ENCODE data around the gene ANO10. TPM values are rescaled to one million over a fixed set of nuclear protein-coding genes. Genes with fewer than 3 reads are reported as not detected.

ANO10 gene
- total RNA-seq, 1 experiment from 2014 or later = 26.6 TPM

DNA sequence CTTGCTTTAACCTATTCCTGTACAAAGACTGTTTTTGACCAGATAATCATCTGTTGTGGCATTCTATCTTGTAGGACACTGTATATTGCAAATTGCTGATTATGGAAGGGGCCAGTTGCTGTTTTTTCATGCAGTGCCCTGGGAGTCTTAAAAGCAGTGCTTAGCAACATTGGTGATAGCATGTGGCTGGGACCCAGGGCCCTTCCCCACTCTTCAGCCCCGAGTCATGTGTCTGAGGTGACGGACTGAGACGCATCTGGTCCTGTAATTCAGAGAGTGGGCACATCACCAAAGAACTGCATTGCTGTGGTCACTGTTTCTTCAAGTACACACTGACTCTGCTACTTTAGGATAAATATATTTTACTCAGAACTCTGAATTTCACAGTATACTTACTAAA, 272.1 kb downstream of the ANO10 start:
- H3K27ac ChIP-seq (ENCODE audit: low read length) = no peak overlapping the region
- H3K27me3 ChIP-seq (ENCODE audit: control insufficient read depth, insufficient read depth, low read length) = no peaks in the 10 kb centered on the region
- ChIA-PET POLR2A (no interaction called here), CTCF (no interaction called here)
- H3K36me3 ChIP-seq (ENCODE audit: control insufficient read depth, insufficient read depth, low read length) = no peaks in the 10 kb centered on the region; the same call in 1 of the 2 replicates
- intact Hi-C loops (cut with micrococcal nuclease; ENCODE audit: unreplicated experiment) (no loop called here), in situ Hi-C loops (cut with HindIII; ENCODE audit: low pct_unique_long_range_greater_than_20kb, low sequenced_read_pairs) (no loop called here)
- no peak for ATAC-seq
- no peak for DNase-seq (ENCODE audit: low read depth, low spot score)
- H3K4me3 ChIP-seq (ENCODE audit: low read depth in 2 of 2, low read length in 2 of 2) = no peak overlapping the region
- BruUV-seq (replicated peaks) = TSS peak; percentile 35
- 0 out of 2 replicates have a peak, but pooled peaks cover 9% of the 10 kb centered on the region for H3K9me3 ChIP-seq (ENCODE audit: control insufficient read depth, insufficient read depth, low read depth, low read length)
- no peak for TF ChIP-seq TCF7L2 (IDR thresholded peaks at IDR 0.05; ENCODE audit: low read depth, low read length)
- TF ChIP-seq, protein P1, sequence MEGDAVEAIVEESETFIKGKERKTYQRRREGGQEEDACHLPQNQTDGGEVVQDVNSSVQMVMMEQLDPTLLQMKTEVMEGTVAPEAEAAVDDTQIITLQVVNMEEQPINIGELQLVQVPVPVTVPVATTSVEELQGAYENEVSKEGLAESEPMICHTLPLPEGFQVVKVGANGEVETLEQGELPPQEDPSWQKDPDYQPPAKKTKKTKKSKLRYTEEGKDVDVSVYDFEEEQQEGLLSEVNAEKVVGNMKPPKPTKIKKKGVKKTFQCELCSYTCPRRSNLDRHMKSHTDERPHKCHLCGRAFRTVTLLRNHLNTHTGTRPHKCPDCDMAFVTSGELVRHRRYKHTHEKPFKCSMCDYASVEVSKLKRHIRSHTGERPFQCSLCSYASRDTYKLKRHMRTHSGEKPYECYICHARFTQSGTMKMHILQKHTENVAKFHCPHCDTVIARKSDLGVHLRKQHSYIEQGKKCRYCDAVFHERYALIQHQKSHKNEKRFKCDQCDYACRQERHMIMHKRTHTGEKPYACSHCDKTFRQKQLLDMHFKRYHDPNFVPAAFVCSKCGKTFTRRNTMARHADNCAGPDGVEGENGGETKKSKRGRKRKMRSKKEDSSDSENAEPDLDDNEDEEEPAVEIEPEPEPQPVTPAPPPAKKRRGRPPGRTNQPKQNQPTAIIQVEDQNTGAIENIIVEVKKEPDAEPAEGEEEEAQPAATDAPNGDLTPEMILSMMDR (IDR thresholded peaks at IDR 0.05) = no peak
- TF ChIP-seq, protein P2, sequence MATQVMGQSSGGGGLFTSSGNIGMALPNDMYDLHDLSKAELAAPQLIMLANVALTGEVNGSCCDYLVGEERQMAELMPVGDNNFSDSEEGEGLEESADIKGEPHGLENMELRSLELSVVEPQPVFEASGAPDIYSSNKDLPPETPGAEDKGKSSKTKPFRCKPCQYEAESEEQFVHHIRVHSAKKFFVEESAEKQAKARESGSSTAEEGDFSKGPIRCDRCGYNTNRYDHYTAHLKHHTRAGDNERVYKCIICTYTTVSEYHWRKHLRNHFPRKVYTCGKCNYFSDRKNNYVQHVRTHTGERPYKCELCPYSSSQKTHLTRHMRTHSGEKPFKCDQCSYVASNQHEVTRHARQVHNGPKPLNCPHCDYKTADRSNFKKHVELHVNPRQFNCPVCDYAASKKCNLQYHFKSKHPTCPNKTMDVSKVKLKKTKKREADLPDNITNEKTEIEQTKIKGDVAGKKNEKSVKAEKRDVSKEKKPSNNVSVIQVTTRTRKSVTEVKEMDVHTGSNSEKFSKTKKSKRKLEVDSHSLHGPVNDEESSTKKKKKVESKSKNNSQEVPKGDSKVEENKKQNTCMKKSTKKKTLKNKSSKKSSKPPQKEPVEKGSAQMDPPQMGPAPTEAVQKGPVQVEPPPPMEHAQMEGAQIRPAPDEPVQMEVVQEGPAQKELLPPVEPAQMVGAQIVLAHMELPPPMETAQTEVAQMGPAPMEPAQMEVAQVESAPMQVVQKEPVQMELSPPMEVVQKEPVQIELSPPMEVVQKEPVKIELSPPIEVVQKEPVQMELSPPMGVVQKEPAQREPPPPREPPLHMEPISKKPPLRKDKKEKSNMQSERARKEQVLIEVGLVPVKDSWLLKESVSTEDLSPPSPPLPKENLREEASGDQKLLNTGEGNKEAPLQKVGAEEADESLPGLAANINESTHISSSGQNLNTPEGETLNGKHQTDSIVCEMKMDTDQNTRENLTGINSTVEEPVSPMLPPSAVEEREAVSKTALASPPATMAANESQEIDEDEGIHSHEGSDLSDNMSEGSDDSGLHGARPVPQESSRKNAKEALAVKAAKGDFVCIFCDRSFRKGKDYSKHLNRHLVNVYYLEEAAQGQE (IDR thresholded peaks at IDR 0.05; ENCODE audit: insufficient read depth in 1 of 2, low read depth in 2 of 2, low read length in 1 of 2) = no peak
- TF ChIP-seq SIN3A (IDR thresholded peaks at IDR 0.05; ENCODE audit: borderline replicate concordance, insufficient read depth, low read depth, low read length) = no peak
- TF ChIP-seq POLR2AphosphoS5 (IDR thresholded peaks at IDR 0.05; ENCODE audit: low read depth, low read length) = no peak
- no peaks in the 10 kb centered on the region for H3K4me1 ChIP-seq (ENCODE audit: control insufficient read depth, insufficient read depth, low read length)

DNA sequence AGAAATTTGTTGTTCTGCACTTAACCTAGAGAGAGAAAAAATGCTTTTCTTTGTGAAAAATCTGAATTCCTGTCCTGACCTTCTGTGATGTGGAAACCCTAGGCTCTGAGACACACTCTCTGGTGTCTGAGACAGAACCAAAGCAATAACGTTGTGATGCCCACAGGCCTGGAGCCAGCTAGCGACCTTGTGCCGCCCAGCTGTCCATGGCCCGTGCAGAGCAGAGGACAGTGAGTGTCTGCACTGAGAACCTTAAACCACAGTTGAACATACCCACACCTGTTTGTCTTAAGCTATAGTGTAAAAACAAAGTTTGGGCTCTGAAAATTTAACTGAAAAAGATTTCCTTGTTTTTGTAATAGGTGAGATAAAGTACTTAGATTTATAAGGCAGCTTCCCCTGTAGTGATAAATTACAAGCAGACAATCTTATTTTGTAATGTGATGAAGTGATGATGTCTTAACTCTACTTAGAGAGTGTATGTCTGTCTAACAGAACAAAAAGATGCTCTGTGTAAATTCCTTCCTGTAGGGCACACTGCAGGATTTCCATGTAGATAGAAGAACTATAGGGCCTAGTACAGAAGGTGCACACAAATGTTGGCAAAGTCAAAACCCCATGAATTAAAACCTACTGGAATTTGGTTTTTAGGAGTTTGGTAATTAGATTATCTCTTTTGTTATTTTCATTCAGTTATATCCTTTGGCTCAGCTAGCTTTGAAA, 272.8 kb downstream of the ANO10 start:
- H3K4me3 ChIP-seq (ENCODE audit: low read depth in 2 of 2, low read length in 2 of 2) = no peak overlapping the region
- no peaks in the 10 kb centered on the region for H3K27me3 ChIP-seq (ENCODE audit: control insufficient read depth, insufficient read depth, low read length)
- intact Hi-C loops (cut with micrococcal nuclease; ENCODE audit: unreplicated experiment) (no loop called here), in situ Hi-C loops (cut with HindIII; ENCODE audit: low pct_unique_long_range_greater_than_20kb, low sequenced_read_pairs) (no loop called here)
- no peaks in the 10 kb centered on the region; the same call in 1 of the 2 replicates for H3K36me3 ChIP-seq (ENCODE audit: control insufficient read depth, insufficient read depth, low read length)
- ATAC-seq (no peak), DNase-seq (ENCODE audit: low read depth, low spot score) (no peak)
- H3K9me3 ChIP-seq (ENCODE audit: control insufficient read depth, insufficient read depth, low read depth, low read length) = 0 out of 2 replicates have a peak, but pooled peaks cover 9% of the 10 kb centered on the region
- TF ChIP-seq TCF7L2 (IDR thresholded peaks at IDR 0.05; ENCODE audit: low read depth, low read length) (no peak), POLR2AphosphoS5 (IDR thresholded peaks at IDR 0.05; ENCODE audit: low read depth, low read length) (no peak), SIN3A (IDR thresholded peaks at IDR 0.05; ENCODE audit: borderline replicate concordance, insufficient read depth, low read depth, low read length) (no peak)
- TF ChIP-seq, protein P2 (IDR thresholded peaks at IDR 0.05; ENCODE audit: insufficient read depth in 1 of 2, low read depth in 2 of 2, low read length in 1 of 2) = no peak
- TF ChIP-seq, protein P1 (IDR thresholded peaks at IDR 0.05) = no peak
- no peaks in the 10 kb centered on the region for H3K4me1 ChIP-seq (ENCODE audit: control insufficient read depth, insufficient read depth, low read length)
- BruUV-seq (replicated peaks) = no TSS peak
- ChIA-PET CTCF (no interaction called here), POLR2A (no interaction called here)
- no peak overlapping the region for H3K27ac ChIP-seq (ENCODE audit: low read length)

Measured in Panc1 (cell line).